ENCODE data around the gene ATP8B1.
"Not testable (repeated sequence)": the region's sequence is repeated elsewhere in the genome, so short reads cannot be mapped to it uniquely, and the experiment has no call there.

ATP8B1 gene

GRCh38 chr18:57803103-57803969, at the start of gene ATP8B1:
ATP8B1 (minus strand) TSS chr18:57803315; CDS start chr18:57731807, 71,508 bp downstream.
- peak in 1 of 2 experiments; percentile 13 for DNase-seq

- no peak for DNase-seq
These were observed 46.9 kb upstream of the ATP8B1 start for GRCh38 chr18:57850063-57850462.

GRCh38 chr18:57848374-57848773, 45.3 kb upstream of the ATP8B1 start:
- DNase-seq: not testable (repeated sequence)

- not testable (repeated sequence) for DNase-seq
These were observed 44.3 kb upstream of the ATP8B1 start for GRCh38 chr18:57847431-57847830.

GRCh38 chr18:57846258-57846657, 43.1 kb upstream of the ATP8B1 start:
- no peak for DNase-seq

- no peak for DNase-seq
These were observed 42.5 kb upstream of the ATP8B1 start for GRCh38 chr18:57845605-57846074.

- no peak for DNase-seq
These were observed 41.2 kb upstream of the ATP8B1 start for GRCh38 chr18:57844319-57844718.

- DNase-seq: no peak
These were observed 40.3 kb upstream of the ATP8B1 start for GRCh38 chr18:57843386-57843785.

- DNase-seq: peak in 1 of 2 experiments; percentile 14
These were observed 38.5 kb upstream of the ATP8B1 start for GRCh38 chr18:57841568-57841967.

GRCh38 chr18:57839942-57840381, 36.8 kb upstream of the ATP8B1 start:
- DNase-seq: no peak

- peak; percentile 52 to 64 for DNase-seq
These were observed 34.9 kb upstream of the ATP8B1 start for GRCh38 chr18:57837917-57838548.

- no peak for DNase-seq
These were observed 33.4 kb upstream of the ATP8B1 start for GRCh38 chr18:57836557-57836956.

- DNase-seq: no peak
These were observed 32.8 kb upstream of the ATP8B1 start for GRCh38 chr18:57835904-57836303.

GRCh38 chr18:57834616-57835015, 31.5 kb upstream of the ATP8B1 start:
- DNase-seq: no peak

- peak; percentile 7 to 22 for DNase-seq
These were observed 30.5 kb upstream of the ATP8B1 start for GRCh38 chr18:57833441-57834101.

GRCh38 chr18:57832730-57833129, 29.6 kb upstream of the ATP8B1 start:
- no peak for DNase-seq

GRCh38 chr18:57831597-57832377, 28.7 kb upstream of the ATP8B1 start:
- no peak for DNase-seq

- no peak for DNase-seq
These were observed 24.5 kb upstream of the ATP8B1 start for GRCh38 chr18:57827646-57828045.

GRCh38 chr18:57826252-57826651, 23.1 kb upstream of the ATP8B1 start:
- no peak for DNase-seq

- not testable (repeated sequence) for DNase-seq
These were observed 17.5 kb upstream of the ATP8B1 start for GRCh38 chr18:57820583-57820982.

GRCh38 chr18:57819671-57820460, 16.8 kb upstream of the ATP8B1 start:
- no peak for DNase-seq

GRCh38 chr18:57819119-57819518, 16.0 kb upstream of the ATP8B1 start:
- no peak for DNase-seq
